K562 (cell line): ENCODE data around the gene UBE2G2. TPM values are rescaled to one million over a fixed set of nuclear protein-coding genes. Genes with fewer than 3 reads are reported as not detected.

ENCODE experiments used
- BACH1 ChIP-seq: fragments of 200-800 bp; sonication (Bioruptor generic); IDR thresholded peaks from 2 replicates; pipeline ENCODE4 v1.6.1; 2016; ENCODE audit warnings: missing genetic modification characterization, missing compliant biosample characterization
- HNRNPH1 ChIP-seq: fragments of 200-400 bp; formaldehyde crosslinking; optimal IDR thresholded peaks from 2 replicates; pipeline ENCODE3; 2017; ENCODE audit warnings: low read depth, mild to moderate bottlenecking, low read length, moderate library complexity
- KAT2B ChIP-seq: IDR thresholded peaks from one replicate; pipeline ENCODE4 v1.6.1; 2012; ENCODE audit warnings: low read depth, mild to moderate bottlenecking, control low read depth, inconsistent platforms, low read length, moderate library complexity
- NR0B1 ChIP-seq: fragments of 450-650 bp; IDR thresholded peaks from one replicate; pipeline ENCODE4 v1.6.1; 2018; ENCODE audit warnings: mild to moderate bottlenecking, moderate library complexity; ENCODE audit not compliant: partially characterized antibody
- PBX2 ChIP-seq, 2 experiments: IDR thresholded peaks in 1 of 2; conservative IDR thresholded peaks in 1 of 2; 2 replicates each; pipeline ENCODE4 v1.6.1; 2016; ENCODE audit warnings: low read depth in 2 of 2, mild to moderate bottlenecking in 1 of 2, missing compliant biosample characterization in 1 of 2, missing genetic modification characterization in 1 of 2, moderate library complexity in 1 of 2
- PKNOX1 ChIP-seq: fragments of 450-650 bp; IDR thresholded peaks from 2 replicates; pipeline ENCODE4 v1.6.1; 2016
- SMAD2 ChIP-seq: fragments of 150-350 bp; IDR thresholded peaks from 2 replicates; pipeline ENCODE4 v1.6.1; 2014; ENCODE audit warnings: low read depth, mild to moderate bottlenecking, low read length
- ZBTB11 ChIP-seq, 3 experiments: fragments of 200-800 bp in 1 of 3; fragments of 250-450 bp in 1 of 3; fragments of 450-650 bp in 1 of 3; sonication (Bioruptor Pico) in 1 of 3; sonication (Bioruptor generic) in 1 of 3; formaldehyde crosslinking in 1 of 3; IDR thresholded peaks; 2 replicates each; pipeline versions ENCODE4 v1.6.1 to v1.8.0; 2016 to 2022; ENCODE audit warnings: mild to moderate bottlenecking in 2 of 3, missing genetic modification characterization in 2 of 3, missing compliant biosample characterization in 1 of 3, moderate library complexity in 1 of 3
- ZBTB33 ChIP-seq: sonication (generic); formaldehyde crosslinking; IDR thresholded peaks from 2 replicates; pipeline ENCODE4 v1.8.1; 2023; ENCODE audit warnings: mild to moderate bottlenecking, missing genetic modification reagents
- ZNF121 ChIP-seq: sonication (generic); formaldehyde crosslinking; conservative IDR thresholded peaks from 2 replicates; pipeline ENCODE4 v1.8.0; 2022; ENCODE audit warnings: missing genetic modification reagents
- ZNF146 ChIP-seq: IDR thresholded peaks from one replicate; pipeline ENCODE4 v1.6.1; 2018; ENCODE audit warnings: missing compliant biosample characterization; ENCODE audit not compliant: unreplicated experiment
- ZNF507 ChIP-seq: conservative IDR thresholded peaks from 2 replicates; pipeline ENCODE4 v1.6.1; 2017; ENCODE audit warnings: missing genetic modification characterization, missing compliant biosample characterization
- polyA plus RNA-seq, 8 experiments: library from polyadenylated mRNA; depleted of rRNA in 4 of 8; stranded (reverse) in 5 of 8; unstranded in 3 of 8; fragments of >200 nt; fragmentation: Nextera tagmentation in 2 of 8; fragmentation: Illumina TruSeq in 1 of 8; extraction: Ambion mirVana in 2 of 8; extraction: Trizol in 1 of 8; gene quantifications; 2 replicates each; pipeline versions ENCODE4 v1.2.1 to v1.2.3, GENCODE V29; 2011 to 2014; ENCODE audit warnings: inconsistent platforms in 1 of 8, missing spikeins in 1 of 8
- total RNA-seq, 7 experiments: library from RNA; depleted of rRNA in 6 of 7; stranded (reverse); fragments of >200 nt in 6 of 7; fragmentation: Illumina TruSeq in 2 of 7; extraction: Trizol in 2 of 7; gene quantifications; 2 replicates each; pipeline versions ENCODE4 v1.2.1 to v1.2.3, GENCODE V29; 2011 to 2021; ENCODE audit warnings: low replicate concordance in 1 of 7

Gene UBE2G2
- total and polyA plus RNA-seq, 9 of the 15 experiments (the other 6 are each of a cell fraction or from before 2014, with no cell fraction given) = 47.5 to 225 (median 140) TPM

- TF ChIP-seq KAT2B (no peak), HNRNPH1 (no peak), ZNF121 (CRISPR knock-in tag) (no peak), NR0B1 (no peak), BACH1 (tag) (no peak), PKNOX1 (peak; percentile 43; the same call in 1 of the 2 replicates), ZBTB11 (CRISPR knock-in tag; IDR thresholded peaks at IDR 0.05) (no peak), SMAD2 (no peak), ZNF507 (tag) (no peak), ZBTB33 (CRISPR knock-in tag) (no peak), PBX2 (CRISPR knock-in tag; IDR thresholded peaks at IDR 0.05; ENCODE audit: low read depth) (no peak), PBX2 (tag; conservative IDR thresholded peaks at IDR 0.05; ENCODE audit: low read depth) (no peak; the same call in 1 of the 2 replicates), ZNF146 (CRISPR knock-in tag) (no peak)
These were observed 35.2 kb upstream of the UBE2G2 start (continued) for GRCh38 chr21:44836666-44837471.
